Prostate gland (tissue), 2 donors: ENCODE measurements around the gene C13orf46. TPM values are rescaled to one million over a fixed set of nuclear protein-coding genes. Genes with fewer than 3 reads are reported as not detected.

ENCODE experiments used
- DNase-seq: peaks from one replicate; pipeline ENCODE4 v3.0.0-alpha.2; 2019; ENCODE audit warnings: low spot score
- H3K27ac ChIP-seq, 2 donors: fragments of 200-600 bp; sonication (generic); 2 replicates each; pipeline ENCODE4 v1.5.1; 2017 to 2019
- H3K27me3 ChIP-seq: fragments of 200-600 bp; sonication (generic); replicated peaks from 2 replicates; pipeline ENCODE4 v1.5.1; 2019; ENCODE audit not compliant: insufficient read depth
- H3K36me3 ChIP-seq, 2 donors: fragments of 200-600 bp; sonication (generic); 1 replicate in 1 of 2; 2 replicates in 1 of 2; pipeline versions ENCODE4 v1.5.1 to v1.8.1; 2017 to 2019
- H3K4me1 ChIP-seq: fragments of 200-600 bp; sonication (generic); replicated peaks from 2 replicates; pipeline ENCODE4 v1.5.1; 2019
- H3K4me3 ChIP-seq, 2 donors: fragments of 200-600 bp; sonication (generic); 2 replicates each; pipeline ENCODE4 v1.5.1; 2017 to 2019
- H3K9me3 ChIP-seq: fragments of 200-600 bp; sonication (generic); 2 replicates; pipeline ENCODE4 v1.5.1; 2017
- POLR2A ChIP-seq: fragments of 450-650 bp; IDR thresholded peaks from one replicate; pipeline ENCODE4 v1.6.1; 2016; ENCODE audit warnings: antibody characterized with exemption, mild to moderate bottlenecking
- POLR2AphosphoS5 ChIP-seq: sonication (generic); formaldehyde crosslinking; IDR thresholded peaks from one replicate; pipeline ENCODE4 v1.6.1; 2017; ENCODE audit warnings: antibody characterized with exemption
- WGBS: methylation state at CpG from one replicate; pipeline ENCODE4 v1.1.5; 2018; 5-methylcytosine and 5-hydroxymethylcytosine counted together
- intact Hi-C: fragments of 100-400 bp; cut with DNase I; formaldehyde crosslinking; loops from one replicate; pipeline ENCODE4 v1.14.2; 2022
- total RNA-seq, 2 donors: library from RNA; depleted of rRNA; stranded (reverse); fragments of >200 nt; gene quantifications; one replicate each; pipeline ENCODE4 v1.1.0, GENCODE V29; 2016
- TF ChIP-seq, protein P1 (sequence below), 4 experiments: fragments of 200-600 bp in 2 of 4; fragments of 450-650 bp in 2 of 4; sonication (generic) in 2 of 4; IDR thresholded peaks; 1 replicate in 3 of 4; 2 replicates in 1 of 4; pipeline ENCODE4 v1.5.1; 2016 to 2019; ENCODE audit warnings: antibody characterized with exemption in 4 of 4, mild to moderate bottlenecking in 2 of 4, moderate library complexity in 2 of 4

The C13orf46 gene
- total RNA-seq, 2 donors from 2014 or later, result 8.0 to 9.9 TPM

DNA sequence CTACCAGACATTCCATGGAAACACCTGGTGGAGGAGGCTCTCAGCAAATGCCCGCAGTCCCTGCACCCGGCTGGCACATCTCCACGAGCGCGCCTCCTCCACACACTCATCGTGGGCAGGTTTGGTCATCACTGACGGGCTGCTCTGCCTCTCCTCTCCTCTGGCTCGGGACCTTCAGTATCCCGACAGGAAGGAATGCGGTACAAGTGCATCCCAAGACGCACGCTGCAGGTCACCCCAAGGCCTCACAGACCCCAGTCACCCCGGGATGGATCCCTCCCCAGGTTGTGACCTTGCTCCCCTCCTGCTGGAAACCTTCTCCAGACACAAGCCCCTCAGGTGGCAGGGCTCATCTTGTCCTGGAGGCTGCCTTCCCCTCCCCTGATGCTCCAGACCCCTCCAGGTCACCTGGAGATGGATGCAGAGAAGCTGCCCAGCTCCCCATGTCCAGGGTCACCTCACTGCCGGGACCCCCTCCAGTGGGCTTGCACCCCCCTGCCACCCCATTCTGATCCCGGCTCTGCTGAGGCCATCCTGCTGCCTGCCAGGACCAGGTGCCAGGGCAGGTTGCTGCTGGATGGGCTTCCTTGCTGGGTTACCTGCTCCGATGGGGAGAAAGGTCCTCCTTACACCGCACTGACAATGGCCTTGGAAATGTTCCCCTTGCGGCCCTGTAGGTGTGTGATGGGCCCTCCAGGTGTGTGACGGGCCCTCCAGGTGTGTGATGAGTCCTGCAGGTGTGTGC lies 29.9 kb downstream of the C13orf46 start:
- intact Hi-C loops, result no loop called here
- WGBS, result 93% methylated on average over 19 of the region's 19 CpGs
- H3K36me3 ChIP-seq, result no peaks in the 10 kb centered on the region

DNA sequence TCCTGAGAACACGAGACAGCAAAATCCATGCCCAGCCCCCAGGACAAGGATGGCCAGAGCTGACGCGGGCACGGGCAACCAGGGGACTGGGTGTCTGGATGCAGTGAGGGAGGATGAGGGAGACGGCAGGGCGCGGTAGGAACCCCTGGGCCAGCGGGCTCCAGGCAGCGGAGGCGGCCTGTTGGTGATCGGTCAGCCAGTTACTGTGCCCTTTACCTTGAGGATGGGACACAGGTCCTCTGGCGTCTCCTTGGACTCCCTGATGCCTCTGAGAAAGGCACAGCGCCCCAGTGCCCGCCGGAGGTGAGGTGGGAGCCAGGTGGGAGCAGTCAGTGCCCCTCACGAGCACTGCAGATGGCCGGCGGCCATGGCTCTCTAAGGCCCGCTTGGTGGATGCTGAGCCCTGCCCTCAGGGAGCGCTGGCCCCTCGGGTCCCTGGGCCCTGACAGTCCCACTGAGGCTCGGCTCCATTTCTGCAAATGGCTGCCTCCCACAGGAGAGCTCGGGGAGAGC lies 31.2 kb downstream of the C13orf46 start:
- intact Hi-C loops, result no loop called here
- no peak for TF ChIP-seq POLR2AphosphoS5
- no peak for TF ChIP-seq POLR2A
- TF ChIP-seq, protein P1, sequence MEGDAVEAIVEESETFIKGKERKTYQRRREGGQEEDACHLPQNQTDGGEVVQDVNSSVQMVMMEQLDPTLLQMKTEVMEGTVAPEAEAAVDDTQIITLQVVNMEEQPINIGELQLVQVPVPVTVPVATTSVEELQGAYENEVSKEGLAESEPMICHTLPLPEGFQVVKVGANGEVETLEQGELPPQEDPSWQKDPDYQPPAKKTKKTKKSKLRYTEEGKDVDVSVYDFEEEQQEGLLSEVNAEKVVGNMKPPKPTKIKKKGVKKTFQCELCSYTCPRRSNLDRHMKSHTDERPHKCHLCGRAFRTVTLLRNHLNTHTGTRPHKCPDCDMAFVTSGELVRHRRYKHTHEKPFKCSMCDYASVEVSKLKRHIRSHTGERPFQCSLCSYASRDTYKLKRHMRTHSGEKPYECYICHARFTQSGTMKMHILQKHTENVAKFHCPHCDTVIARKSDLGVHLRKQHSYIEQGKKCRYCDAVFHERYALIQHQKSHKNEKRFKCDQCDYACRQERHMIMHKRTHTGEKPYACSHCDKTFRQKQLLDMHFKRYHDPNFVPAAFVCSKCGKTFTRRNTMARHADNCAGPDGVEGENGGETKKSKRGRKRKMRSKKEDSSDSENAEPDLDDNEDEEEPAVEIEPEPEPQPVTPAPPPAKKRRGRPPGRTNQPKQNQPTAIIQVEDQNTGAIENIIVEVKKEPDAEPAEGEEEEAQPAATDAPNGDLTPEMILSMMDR (IDR thresholded peaks at IDR 0.05), result no peak

More for the DNA sequence above, 29.9 kb downstream of the C13orf46 start:
- no peaks in the 10 kb centered on the region for H3K4me1 ChIP-seq
- no peak overlapping the region for H3K4me3 ChIP-seq
- no peaks in the 10 kb centered on the region for H3K9me3 ChIP-seq
- no peaks in the 10 kb centered on the region for H3K27me3 ChIP-seq
- H3K27ac ChIP-seq, result no peak overlapping the region
- DNase-seq, result no peak
- TF ChIP-seq POLR2AphosphoS5, result no peak
- TF ChIP-seq, protein P1 (IDR thresholded peaks at IDR 0.05), result no peak

DNA sequence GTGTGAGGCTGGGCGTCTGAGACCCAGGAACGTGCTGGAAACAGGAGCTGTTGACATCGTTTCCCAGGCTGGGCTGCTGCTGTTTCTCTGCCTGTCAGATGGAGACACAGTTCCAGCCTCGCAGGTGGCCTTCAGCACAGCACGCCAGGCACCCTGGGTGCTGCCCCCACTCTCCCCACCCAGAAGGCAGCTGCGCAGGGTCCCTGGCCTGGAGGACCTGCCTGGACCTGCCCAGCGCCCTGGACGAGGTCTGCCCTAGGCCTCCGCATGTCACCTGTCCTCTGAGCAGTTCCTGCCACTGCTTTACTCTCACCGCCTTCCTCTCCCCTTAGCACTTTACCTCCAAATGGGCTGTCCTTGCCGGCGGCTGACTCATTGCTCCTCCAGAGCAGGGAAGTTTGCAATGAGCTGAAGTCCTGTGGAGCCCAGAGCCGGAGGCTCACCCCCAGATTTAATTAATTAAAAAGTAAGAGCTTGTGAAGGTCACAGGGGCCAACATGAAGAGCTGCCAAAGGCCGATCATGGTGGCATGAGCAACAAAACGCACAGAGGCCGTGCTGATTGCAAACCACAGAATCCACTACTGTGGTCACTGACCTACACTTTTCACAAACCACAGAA lies 32.2 kb downstream of the C13orf46 start:
- no peak overlapping the region for H3K27ac ChIP-seq
- WGBS, result 87% methylated on average over 12 of the region's 16 CpGs
- H3K36me3 ChIP-seq, result no peaks in the 10 kb centered on the region
- no peak for DNase-seq
- no peaks in the 10 kb centered on the region for H3K9me3 ChIP-seq
- no peak overlapping the region for H3K4me3 ChIP-seq
- H3K27me3 ChIP-seq, result no peaks in the 10 kb centered on the region
- intact Hi-C loops, result no loop called here
- no peaks in the 10 kb centered on the region for H3K4me1 ChIP-seq
- TF ChIP-seq POLR2A (no peak), POLR2AphosphoS5 (no peak)
- TF ChIP-seq, protein P1 (IDR thresholded peaks at IDR 0.05), result no peak

More for the DNA sequence above, 31.2 kb downstream of the C13orf46 start:
- Histone ChIP-seq H3K4me1 (no peaks in the 10 kb centered on the region), H3K36me3 (no peaks in the 10 kb centered on the region), H3K4me3 (no peak overlapping the region), H3K9me3 (no peaks in the 10 kb centered on the region), H3K27ac (no peak overlapping the region), H3K27me3 (no peaks in the 10 kb centered on the region)
- WGBS, result 96% methylated on average over 23 of the region's 23 CpGs
- no peak for DNase-seq

DNA sequence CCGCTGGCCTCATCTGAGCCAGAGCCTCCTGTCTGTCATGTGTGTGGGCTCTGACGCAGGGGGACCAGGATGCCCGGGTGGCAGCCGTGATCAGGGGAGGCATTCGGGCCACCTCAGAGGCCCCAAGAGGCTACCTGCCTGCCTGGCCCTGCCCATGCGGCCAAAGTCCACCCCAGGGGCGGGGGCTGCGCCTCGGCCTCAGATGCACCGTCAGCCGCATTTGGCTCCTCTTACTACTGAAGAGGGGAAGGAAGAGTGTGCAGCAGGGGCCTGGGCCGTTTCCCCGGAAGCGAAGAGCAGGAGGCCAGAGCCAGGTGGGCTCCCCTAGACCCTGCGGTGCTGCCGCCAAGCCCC lies 34.0 kb downstream of the C13orf46 start:
- H3K27me3 ChIP-seq, result no peaks in the 10 kb centered on the region
- H3K4me3 ChIP-seq, result no peak overlapping the region
- no peak overlapping the region for H3K27ac ChIP-seq
- TF ChIP-seq, protein P1 (IDR thresholded peaks at IDR 0.05), result no peak
- TF ChIP-seq POLR2AphosphoS5 (no peak), POLR2A (no peak)
- intact Hi-C loops, result no loop called here
- no peaks in the 10 kb centered on the region for H3K9me3 ChIP-seq
- H3K4me1 ChIP-seq, result no peaks in the 10 kb centered on the region
- no peak for DNase-seq
- no peaks in the 10 kb centered on the region for H3K36me3 ChIP-seq
- 88% methylated on average over 16 of the region's 16 CpGs for WGBS
